Panc1 (cell line): ENCODE results near the gene TMEM185B. TPM values are rescaled to one million over a fixed set of nuclear protein-coding genes. Genes with fewer than 3 reads are reported as not detected.

Source experiments
- ATAC-seq: fragments of 200-7000 bp; cut with Tn5 transposase; 2 replicates; pipeline ENCODE4 v1.9.1; 2020; ENCODE audit warnings: mild to moderate bottlenecking, moderate library complexity
- BruUV-seq: library from RNA; stranded (reverse); fragments of 400-500 nt; replicated peaks from 2 replicates; lab custom pipeline; 2021; lab: Mats Ljungman, UMichigan
- CTCF ChIA-PET: fragments of 300-600 bp; sonication (Branson Sonifier 250); formaldehyde crosslinking; loops from one replicate; lab custom pipeline; 2022; ENCODE audit warnings: antibody characterized with exemption; lab: Charles Lee
- POLR2A ChIA-PET: fragments of 300-600 bp; sonication (Branson Sonifier 250); formaldehyde crosslinking; loops from one replicate; lab custom pipeline; 2022; ENCODE audit warnings: antibody characterized with exemption; lab: Charles Lee
- DNase-seq: peaks from one replicate; pipeline ENCODE4 v3.0.0-alpha.2; 2010; ENCODE audit warnings: low read depth, low spot score
- H3K27ac ChIP-seq: 2 replicates; pipeline ENCODE4 v1.5.1; 2011; ENCODE audit warnings: mild to moderate bottlenecking, low read length, inconsistent platforms
- H3K27me3 ChIP-seq: fragments of 200-500 bp; sonication (Bioruptor generic); 2 replicates; pipeline ENCODE4 v1.6.0; 2014; ENCODE audit warnings: low read length, inconsistent platforms; ENCODE audit not compliant: control insufficient read depth, insufficient read depth
- H3K36me3 ChIP-seq: fragments of 200-500 bp; sonication (Bioruptor generic); 2 replicates; pipeline ENCODE4 v1.5.1; 2014; ENCODE audit warnings: inconsistent platforms, mild to moderate bottlenecking, low read length, moderate library complexity; ENCODE audit not compliant: control insufficient read depth, insufficient read depth
- H3K4me1 ChIP-seq: 2 replicates; pipeline ENCODE4 v1.5.1; 2011; ENCODE audit warnings: inconsistent platforms, mild to moderate bottlenecking, low read length, moderate library complexity; ENCODE audit not compliant: control insufficient read depth, insufficient read depth
- H3K4me3 ChIP-seq, 2 experiments: 2 replicates each; pipeline ENCODE4 v1.5.1; 2011 to 2012; ENCODE audit warnings: low read depth in 2 of 2, low read length in 2 of 2, mild to moderate bottlenecking in 2 of 2, inconsistent platforms in 1 of 2, moderate library complexity in 1 of 2
- H3K9me3 ChIP-seq: fragments of 200-500 bp; sonication (Bioruptor generic); 2 replicates; pipeline ENCODE4 v1.5.1; 2014; ENCODE audit warnings: low read depth, mild to moderate bottlenecking, inconsistent platforms, low read length, moderate library complexity; ENCODE audit not compliant: control insufficient read depth, insufficient read depth
- CTCF ChIP-seq: fragments of 450-650 bp; IDR thresholded peaks from 2 replicates; pipeline ENCODE4 v1.5.1; 2017; ENCODE audit warnings: mild to moderate bottlenecking
- POLR2AphosphoS5 ChIP-seq: IDR thresholded peaks from 2 replicates; pipeline ENCODE4 v1.6.1; 2012; ENCODE audit warnings: mild to moderate bottlenecking, low read depth, low read length, moderate library complexity
- REST ChIP-seq, 2 experiments: IDR thresholded peaks; 2 replicates each; pipeline ENCODE4 v1.6.1; 2011 to 2012; ENCODE audit warnings: low read depth in 2 of 2, control low read depth in 1 of 2, low read length in 1 of 2, mild to moderate bottlenecking in 1 of 2, moderate library complexity in 1 of 2; ENCODE audit not compliant: insufficient read depth in 1 of 2
- SIN3A ChIP-seq: IDR thresholded peaks from 2 replicates; pipeline ENCODE4 v1.6.1; 2012; ENCODE audit warnings: low read depth, mild to moderate bottlenecking, low read length, moderate library complexity, borderline replicate concordance; ENCODE audit not compliant: insufficient read depth
- TCF7L2 ChIP-seq: IDR thresholded peaks from 2 replicates; pipeline ENCODE4 v1.6.1; 2011; ENCODE audit warnings: mild to moderate bottlenecking, low read depth, low read length, inconsistent platforms
- in situ Hi-C: cut with HindIII; loops from 2 replicates; pipeline ENCODE4 v1.10.0; 2016; ENCODE audit warnings: low sequenced_read_pairs, low pct_unique_long_range_greater_than_20kb
- intact Hi-C: fragments of 100-400 bp; cut with micrococcal nuclease; formaldehyde crosslinking; loops from one replicate; pipeline ENCODE4 v1.10.0; 2022; ENCODE audit not compliant: unreplicated experiment
- total RNA-seq: library from RNA; stranded (reverse); gene quantifications from one replicate; pipeline ENCODE4 v1.2.1, GENCODE V29; 2021; ENCODE audit not compliant: unreplicated experiment

Gene TMEM185B
- total RNA-seq, 1 experiment from 2014 or later: 54.6 TPM

GRCh38 chr2:120219766-120220165 lies 3.4 kb downstream of the TMEM185B start:
- ChIA-PET CTCF (no interaction called here), POLR2A (interaction anchor here (0.9 kb wide), 1 partner anchor 12 kb away, joined by 4 read pairs; no protein-coding TSS in a partner anchor)
- Histone ChIP-seq H3K27me3 (no peaks in the 10 kb centered on the region), H3K4me3 (no peak overlapping the region), H3K36me3 (peaks cover 4% of the 10 kb centered on the region; the same call in 1 of the 2 replicates), H3K9me3 (no peaks in the 10 kb centered on the region; the same call in 1 of the 2 replicates), H3K4me1 (peaks cover 28% of the 10 kb centered on the region), H3K27ac (no peak overlapping the region)
- no TSS peak for BruUV-seq
- TF ChIP-seq CTCF (no peak), POLR2AphosphoS5 (no peak), REST (IDR thresholded peaks at IDR 0.05; ENCODE audit: insufficient read depth in 1 of 2, low read depth in 2 of 2, low read length in 1 of 2) (no peak), SIN3A (no peak), TCF7L2 (no peak)
- intact Hi-C loops (no loop called here), in situ Hi-C loops (no loop called here)
- DNase-seq (no peak), ATAC-seq (no peak)

GRCh38 chr2:120219291-120219690 lies 3.9 kb downstream of the TMEM185B start:
- peaks cover 23% of the 10 kb centered on the region for H3K4me1 ChIP-seq
- H3K9me3 ChIP-seq: no peaks in the 10 kb centered on the region; the same call in 1 of the 2 replicates
- H3K4me3 ChIP-seq: no peak overlapping the region
- H3K36me3 ChIP-seq: peaks cover 4% of the 10 kb centered on the region; the same call in 1 of the 2 replicates
- ChIA-PET CTCF (no interaction called here), POLR2A (interaction anchor here (0.9 kb wide), 1 partner anchor 12 kb away, joined by 4 read pairs; no protein-coding TSS in a partner anchor)
- H3K27me3 ChIP-seq: no peaks in the 10 kb centered on the region
- DNase-seq: no peak
- TF ChIP-seq SIN3A (no peak), TCF7L2 (no peak), POLR2AphosphoS5 (no peak), REST (IDR thresholded peaks at IDR 0.05; ENCODE audit: insufficient read depth in 1 of 2, low read depth in 2 of 2, low read length in 1 of 2) (no peak)
- no peak for ATAC-seq
- intact Hi-C loops (no loop called here), in situ Hi-C loops (no loop called here)
- no peak overlapping the region for H3K27ac ChIP-seq
- no TSS peak for BruUV-seq
